HepG2 (cell line): ENCODE measurements around the gene SLITRK6. TPM values are rescaled to one million over a fixed set of nuclear protein-coding genes. Genes with fewer than 3 reads are reported as not detected.

Experiments
- ATAC-seq: fragments of 200-7000 bp; cut with Tn5 transposase; 3 replicates; pipeline ENCODE4 v1.9.1; 2020; ENCODE audit warnings: mild to moderate bottlenecking, moderate library complexity
- BruUV-seq: library from RNA; stranded (reverse); fragments of 400-500 nt; replicated peaks from 2 replicates; lab custom pipeline; 2021; lab: Mats Ljungman, UMichigan
- CTCF ChIA-PET: fragments of 300-600 bp; formaldehyde crosslinking; extraction: SDS; loops from one replicate; lab custom pipeline; 2021; ENCODE audit warnings: low total read pairs, inconsistent platforms, low intra/inter-chr PET ratio; lab: Yijun Ruan, JAX
- POLR2A ChIA-PET: fragments of 350-600 bp; sonication (Branson Sonifier 250); formaldehyde crosslinking; loops from one replicate; lab custom pipeline; 2020; ENCODE audit warnings: antibody characterized with exemption, inconsistent platforms; lab: Yijun Ruan, JAX
- DNase-seq: peaks from one replicate; pipeline ENCODE4 v3.0.0-alpha.2; 2015; ENCODE audit warnings: low spot score
- FAIRE-seq: peaks from 3 replicates; lab custom pipeline; 2011; peaks lifted over from hg19 to GRCh38; lab: Jason Lieb, UNC
- H2AFZ ChIP-seq: one replicate; pipeline ENCODE4 v1.6.1; 2011; ENCODE audit warnings: low read length, inconsistent platforms
- H3K27ac ChIP-seq: fragments of 300-600 bp; 3 replicates; pipeline ENCODE4 v1.8.0; 2011; ENCODE audit warnings: mixed run types, mild to moderate bottlenecking, mixed read lengths, low read length, inconsistent platforms; ENCODE audit not compliant: insufficient read depth; ENCODE audit errors: extremely low read length
- H3K27me3 ChIP-seq, 2 experiments: fragments of 200-600 bp in 1 of 2; 2 replicates in 1 of 2; 3 replicates in 1 of 2; pipeline versions ENCODE4 v1.6.0 to v1.8.0; 2011; ENCODE audit warnings: low read length in 2 of 2, mild to moderate bottlenecking in 2 of 2, moderate library complexity in 2 of 2, inconsistent platforms in 1 of 2; ENCODE audit not compliant: insufficient read depth in 2 of 2, control insufficient read depth in 1 of 2
- H3K36me3 ChIP-seq, 2 experiments: fragments of 200-600 bp in 1 of 2; replicated peaks in 1 of 2; 2 replicates in 1 of 2; 3 replicates in 1 of 2; pipeline versions ENCODE4 v1.5.1 to v1.8.0; 2011; ENCODE audit warnings: low read length in 2 of 2, inconsistent platforms in 1 of 2; ENCODE audit not compliant: insufficient read depth in 2 of 2, control insufficient read depth in 1 of 2
- H3K4me1 ChIP-seq: 2 replicates; pipeline ENCODE4 v1.5.1; 2012; ENCODE audit warnings: low read length, inconsistent platforms; ENCODE audit not compliant: insufficient read depth
- H3K4me2 ChIP-seq: 2 replicates; pipeline ENCODE4 v1.6.0; 2011; ENCODE audit warnings: low read depth, low read length, inconsistent platforms
- H3K4me3 ChIP-seq, 3 experiments: fragments of 200-600 bp in 1 of 3; sonication (generic), shearing (Covaris generic) in 1 of 3; replicated peaks in 1 of 3; 2 replicates each; pipeline ENCODE4 v1.5.1; 2011 to 2016; ENCODE audit warnings: low read length in 3 of 3, inconsistent platforms in 2 of 3, low read depth in 2 of 3, mild to moderate bottlenecking in 2 of 3, control low read depth in 1 of 3, mixed read lengths in 1 of 3; ENCODE audit not compliant: insufficient read depth in 1 of 3
- H3K79me2 ChIP-seq: one replicate; pipeline ENCODE4 v1.6.1; 2011; ENCODE audit warnings: low read length, inconsistent platforms; ENCODE audit not compliant: insufficient read depth
- H3K9ac ChIP-seq: 2 replicates; pipeline ENCODE4 v1.6.0; 2011; ENCODE audit warnings: mild to moderate bottlenecking, low read depth, low read length, inconsistent platforms; ENCODE audit not compliant: insufficient read depth
- H3K9me3 ChIP-seq: 2 replicates; pipeline ENCODE4 v1.5.1; 2012; ENCODE audit warnings: mild to moderate bottlenecking, low read length
- H4K20me1 ChIP-seq: 2 replicates; pipeline ENCODE4 v1.6.0; 2011; ENCODE audit warnings: inconsistent platforms, mild to moderate bottlenecking, low read length, moderate library complexity; ENCODE audit not compliant: insufficient read depth
- FOSL2 ChIP-seq: sonication (generic); formaldehyde crosslinking; IDR thresholded peaks from 2 replicates; pipeline ENCODE4 v1.4.0; 2020; ENCODE audit warnings: missing genetic modification reagents
- whole genome bisulfite sequencing: methylation state at CpG from one replicate; pipeline ENCODE4 v1.1.6; 2017; ENCODE audit warnings: low lambda C conversion rate; 5-methylcytosine and 5-hydroxymethylcytosine counted together
- in situ Hi-C: cut with HindIII; loops from 2 replicates; pipeline ENCODE4 v1.10.0; 2017; ENCODE audit warnings: low pct_unique_long_range_greater_than_20kb; ENCODE audit not compliant: extremely low pct_ligation_motif_present
- intact Hi-C: fragments of 100-400 bp; cut with micrococcal nuclease; formaldehyde crosslinking; loops from one replicate; pipeline ENCODE4 v1.10.0; 2022; ENCODE audit not compliant: unreplicated experiment
- polyA plus RNA-seq, 8 experiments: library from polyadenylated mRNA; depleted of rRNA in 3 of 8; stranded (reverse) in 7 of 8; unstranded in 1 of 8; fragments of >200 nt; fragmentation: Illumina TruSeq in 4 of 8; extraction: Trizol in 4 of 8; gene quantifications; 2 replicates each; pipeline versions ENCODE4 v1.2.1 to v1.2.3, GENCODE V29; 2011 to 2016; ENCODE audit warnings: low read depth in 4 of 8, missing spikeins in 1 of 8, mixed read lengths in 1 of 8; ENCODE audit not compliant: insufficient read depth in 1 of 8
- total RNA-seq, 5 experiments: library from RNA; depleted of rRNA; stranded (reverse); fragments of >200 nt; fragmentation: Illumina TruSeq; extraction: Trizol; gene quantifications; 2 replicates each; pipeline ENCODE4 v1.2.3, GENCODE V29; 2016; ENCODE audit warnings: low read depth in 1 of 5
- TF ChIP-seq, protein P1 (sequence below): sonication (generic); formaldehyde crosslinking; IDR thresholded peaks from 2 replicates; pipeline ENCODE4 v1.4.0; 2020; ENCODE audit warnings: missing genetic modification reagents, borderline replicate concordance
- TF ChIP-seq, protein P2 (sequence below), 2 experiments: fragments of 450-650 bp in 1 of 2; sonication (generic) in 1 of 2; formaldehyde crosslinking; IDR thresholded peaks; 2 replicates each; pipeline versions ENCODE4 v1.5.0 to v1.8.0; 2020 to 2022; ENCODE audit warnings: mild to moderate bottlenecking in 1 of 2, missing genetic modification reagents in 1 of 2

SLITRK6 gene
- total and polyA plus RNA-seq, 2 of the 13 experiments (the other 11 are each of a cell fraction or from before 2014, with no cell fraction given): not detected

DNA sequence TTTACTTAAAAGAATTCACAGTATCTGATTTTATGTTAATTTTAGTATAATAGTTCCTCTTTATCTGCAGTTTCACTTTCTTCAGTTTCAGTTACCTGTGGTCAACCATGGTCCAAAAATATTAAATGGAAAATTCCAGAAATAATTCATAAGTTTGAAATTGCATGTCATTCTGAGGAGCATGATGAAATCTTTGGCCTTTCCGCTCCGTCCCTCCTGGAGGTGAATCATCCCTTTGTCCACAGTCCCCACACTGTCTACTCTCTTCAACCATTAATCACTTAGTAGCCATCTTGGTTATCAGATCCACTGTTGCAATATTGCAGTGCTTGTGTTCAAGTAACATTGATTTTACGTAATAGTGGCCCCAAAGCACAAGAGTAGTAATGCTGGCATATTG is 26.9 kb downstream of the SLITRK6 start:
- no TSS peak for BruUV-seq
- in situ Hi-C loops: no loop called here
- TF ChIP-seq, protein P1, sequence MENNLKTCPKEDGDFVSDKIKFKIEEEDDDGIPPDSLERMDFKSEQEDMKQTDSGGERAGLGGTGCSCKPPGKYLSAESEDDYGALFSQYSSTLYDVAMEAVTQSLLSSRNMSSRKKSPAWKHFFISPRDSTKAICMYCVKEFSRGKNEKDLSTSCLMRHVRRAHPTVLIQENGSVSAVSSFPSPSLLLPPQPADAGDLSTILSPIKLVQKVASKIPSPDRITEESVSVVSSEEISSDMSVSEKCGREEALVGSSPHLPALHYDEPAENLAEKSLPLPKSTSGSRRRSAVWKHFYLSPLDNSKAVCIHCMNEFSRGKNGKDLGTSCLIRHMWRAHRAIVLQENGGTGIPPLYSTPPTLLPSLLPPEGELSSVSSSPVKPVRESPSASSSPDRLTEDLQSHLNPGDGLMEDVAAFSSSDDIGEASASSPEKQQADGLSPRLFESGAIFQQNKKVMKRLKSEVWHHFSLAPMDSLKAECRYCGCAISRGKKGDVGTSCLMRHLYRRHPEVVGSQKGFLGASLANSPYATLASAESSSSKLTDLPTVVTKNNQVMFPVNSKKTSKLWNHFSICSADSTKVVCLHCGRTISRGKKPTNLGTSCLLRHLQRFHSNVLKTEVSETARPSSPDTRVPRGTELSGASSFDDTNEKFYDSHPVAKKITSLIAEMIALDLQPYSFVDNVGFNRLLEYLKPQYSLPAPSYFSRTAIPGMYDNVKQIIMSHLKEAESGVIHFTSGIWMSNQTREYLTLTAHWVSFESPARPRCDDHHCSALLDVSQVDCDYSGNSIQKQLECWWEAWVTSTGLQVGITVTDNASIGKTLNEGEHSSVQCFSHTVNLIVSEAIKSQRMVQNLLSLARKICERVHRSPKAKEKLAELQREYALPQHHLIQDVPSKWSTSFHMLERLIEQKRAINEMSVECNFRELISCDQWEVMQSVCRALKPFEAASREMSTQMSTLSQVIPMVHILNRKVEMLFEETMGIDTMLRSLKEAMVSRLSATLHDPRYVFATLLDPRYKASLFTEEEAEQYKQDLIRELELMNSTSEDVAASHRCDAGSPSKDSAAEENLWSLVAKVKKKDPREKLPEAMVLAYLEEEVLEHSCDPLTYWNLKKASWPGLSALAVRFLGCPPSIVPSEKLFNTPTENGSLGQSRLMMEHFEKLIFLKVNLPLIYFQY (CRISPR knock-in tag): no peak
- TF ChIP-seq FOSL2 (CRISPR knock-in tag): peak; percentile 67
- TF ChIP-seq, protein P2, sequence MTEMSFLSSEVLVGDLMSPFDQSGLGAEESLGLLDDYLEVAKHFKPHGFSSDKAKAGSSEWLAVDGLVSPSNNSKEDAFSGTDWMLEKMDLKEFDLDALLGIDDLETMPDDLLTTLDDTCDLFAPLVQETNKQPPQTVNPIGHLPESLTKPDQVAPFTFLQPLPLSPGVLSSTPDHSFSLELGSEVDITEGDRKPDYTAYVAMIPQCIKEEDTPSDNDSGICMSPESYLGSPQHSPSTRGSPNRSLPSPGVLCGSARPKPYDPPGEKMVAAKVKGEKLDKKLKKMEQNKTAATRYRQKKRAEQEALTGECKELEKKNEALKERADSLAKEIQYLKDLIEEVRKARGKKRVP (CRISPR knock-in tag; IDR thresholded peaks at IDR 0.05): peak in 1 of 2 experiments; percentile 67; a peak in 2 of 4 replicates
- H3K79me2 ChIP-seq: no peaks in the 10 kb centered on the region
- H3K27ac ChIP-seq: no peak overlapping the region
- no peaks in the 10 kb centered on the region for H3K36me3 ChIP-seq
- WGBS: 2% methylated on average over 3 of the region's 3 CpGs
- DNase-seq: peak; percentile 12
- H3K27me3 ChIP-seq: no peaks in the 10 kb centered on the region
- POLR2A ChIA-PET: no interaction called here
- H3K4me1 ChIP-seq: no peaks in the 10 kb centered on the region
- FAIRE-seq: no peak
- H2AFZ ChIP-seq: no peak overlapping the region
- no peak overlapping the region for H3K4me3 ChIP-seq
- ATAC-seq: 0 out of 3 replicates have a peak, but pooled peaks have one; percentile 37
- no peaks in the 10 kb centered on the region for H3K9me3 ChIP-seq
- no peak overlapping the region for H3K9ac ChIP-seq
- intact Hi-C loops: no loop called here
- CTCF ChIA-PET: no interaction called here
- no peaks in the 10 kb centered on the region for H4K20me1 ChIP-seq
- H3K4me2 ChIP-seq: no peak overlapping the region
